Vagina (tissue), 2 donors: ENCODE data around the gene HSD11B1.

Source experiments
- CTCF ChIP-seq, 3 experiments: fragments of 450-650 bp in 2 of 3; fragments of 200-600 bp in 1 of 3; sonication (generic) in 1 of 3; IDR thresholded peaks; one replicate each; pipeline ENCODE4 v1.5.1; 2017 to 2019; ENCODE audit warnings: antibody characterized with exemption in 3 of 3, mild to moderate bottlenecking in 2 of 3, moderate library complexity in 2 of 3
- POLR2A ChIP-seq, 2 donors: fragments of 450-650 bp; IDR thresholded peaks; one replicate each; pipeline ENCODE4 v1.6.1; 2017; ENCODE audit warnings: antibody characterized with exemption in 2 of 2, mild to moderate bottlenecking in 2 of 2, moderate library complexity in 2 of 2

GRCh38 chr1:209686322-209686721 is 18.3 kb upstream of the HSD11B1 start:
- TF ChIP-seq CTCF (IDR thresholded peaks at IDR 0.05) (no peak), POLR2A (IDR thresholded peaks at IDR 0.05) (no peak)
